ENCODE measurements around the gene UNC5B.
"Not testable (repeated sequence)": the region's sequence is repeated elsewhere in the genome, so short reads cannot be mapped to it uniquely, and the experiment has no call there.

UNC5B gene

GRCh38 chr10:71209731-71210541 is 2.4 kb upstream of the UNC5B start:
- no peak for DNase-seq

- DNase-seq, result no peak
Measured at GRCh38 chr10:71210542-71210871, 1.9 kb upstream of the UNC5B start.

DNA sequence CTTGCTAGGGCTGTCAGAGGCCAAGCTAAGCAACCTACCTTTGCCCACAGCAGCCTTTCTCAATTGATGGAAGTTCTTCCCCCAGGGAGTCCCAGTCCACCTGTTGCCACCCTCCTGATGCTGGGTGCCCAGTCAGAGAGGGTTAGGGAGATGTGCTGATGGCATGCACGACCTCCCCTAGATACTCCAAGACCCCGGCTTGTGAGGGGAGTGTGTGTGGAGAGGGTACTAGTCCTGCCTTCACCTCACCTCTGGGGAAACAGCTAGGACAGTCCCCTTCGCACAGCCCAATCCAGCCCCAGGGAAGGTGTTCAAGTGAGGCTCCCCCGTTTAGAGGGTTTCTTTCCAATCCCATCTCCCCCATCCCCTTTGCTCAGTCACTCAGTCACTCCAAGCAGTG is 1.3 kb upstream of the UNC5B start:
- no peak for DNase-seq

DNA sequence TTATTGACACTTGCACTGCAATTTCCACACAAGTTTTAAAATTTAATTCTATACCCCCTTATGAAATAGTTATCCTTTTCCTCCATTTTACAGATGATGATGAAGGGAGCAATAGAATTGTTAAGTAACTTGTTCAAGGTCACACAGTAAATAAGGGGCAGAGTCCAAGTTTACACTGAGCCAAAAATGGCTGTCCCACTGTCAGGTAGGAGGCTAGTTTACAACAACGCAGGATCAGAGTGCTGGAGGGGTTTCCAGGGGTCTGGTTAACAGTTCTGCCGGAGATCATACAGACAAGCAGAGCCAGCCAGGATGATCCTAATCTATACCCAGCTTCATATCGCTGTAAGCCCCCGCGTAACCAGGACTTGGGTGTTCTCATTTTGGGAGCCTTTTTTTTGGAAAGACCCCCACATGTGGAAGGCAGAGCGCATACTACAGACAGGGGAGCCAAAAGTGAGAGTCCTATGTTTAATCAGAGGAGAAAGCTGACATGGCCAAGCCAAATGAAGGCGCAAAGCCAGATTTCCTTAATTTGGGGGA is 524 bp upstream of the UNC5B start:
- DNase-seq, result no peak

- DNase-seq, result no peak
Measured at GRCh38 chr10:71213127-71213621, 804 bp downstream of the UNC5B start.

- no peak for DNase-seq
Measured at GRCh38 chr10:71213761-71214440, 1.5 kb downstream of the UNC5B start.

DNA sequence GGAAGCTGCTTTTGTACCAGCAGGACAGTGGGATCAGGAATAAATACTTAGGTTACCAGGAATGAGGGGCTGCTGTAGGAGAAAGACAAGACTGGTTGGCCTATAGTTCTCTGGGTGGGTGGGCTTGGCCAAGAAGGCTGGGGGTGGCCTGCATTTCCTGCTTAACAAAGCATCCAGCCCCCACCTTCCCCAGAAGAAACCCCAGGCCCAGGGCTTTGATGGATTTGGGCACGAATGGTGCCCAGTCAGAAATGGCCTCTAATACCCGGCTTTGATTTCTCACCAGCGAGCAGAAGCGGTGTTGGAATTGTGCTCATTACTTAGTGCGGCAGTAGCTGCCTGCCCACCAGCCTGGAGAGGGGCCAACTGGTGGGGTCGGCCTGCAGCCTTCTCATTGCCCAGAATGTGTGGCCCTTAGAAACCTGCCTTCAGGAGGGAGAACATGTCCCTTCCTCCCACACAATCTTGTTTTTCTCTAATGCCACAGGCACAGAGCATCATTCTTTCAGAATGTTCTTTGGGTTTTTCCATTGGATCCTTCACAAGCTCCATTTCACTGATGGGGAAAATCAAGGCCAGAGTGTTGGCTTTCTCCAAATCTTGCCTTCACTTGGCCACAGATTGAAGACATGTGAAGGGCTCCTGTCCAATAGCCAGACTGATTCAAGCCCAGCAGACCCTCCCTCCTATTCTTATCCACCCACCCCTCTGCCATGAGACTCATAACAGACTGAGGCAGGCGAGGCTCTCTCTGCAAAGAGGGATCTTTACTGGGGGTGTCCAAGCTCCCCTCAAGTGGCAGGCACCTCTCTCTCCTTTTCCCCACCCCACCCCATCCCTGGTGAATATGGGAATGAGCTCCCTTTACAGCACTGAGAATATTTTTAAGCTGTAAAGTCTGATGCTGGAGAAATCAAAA is 2.5 kb downstream of the UNC5B start:
- no peak for DNase-seq

GRCh38 chr10:71216363-71216695 is 4.0 kb downstream of the UNC5B start:
- no peak for DNase-seq

- DNase-seq, result peak in 1 of 2 donors; percentile 36
Measured at GRCh38 chr10:71216751-71217265, 4.4 kb downstream of the UNC5B start.

DNA sequence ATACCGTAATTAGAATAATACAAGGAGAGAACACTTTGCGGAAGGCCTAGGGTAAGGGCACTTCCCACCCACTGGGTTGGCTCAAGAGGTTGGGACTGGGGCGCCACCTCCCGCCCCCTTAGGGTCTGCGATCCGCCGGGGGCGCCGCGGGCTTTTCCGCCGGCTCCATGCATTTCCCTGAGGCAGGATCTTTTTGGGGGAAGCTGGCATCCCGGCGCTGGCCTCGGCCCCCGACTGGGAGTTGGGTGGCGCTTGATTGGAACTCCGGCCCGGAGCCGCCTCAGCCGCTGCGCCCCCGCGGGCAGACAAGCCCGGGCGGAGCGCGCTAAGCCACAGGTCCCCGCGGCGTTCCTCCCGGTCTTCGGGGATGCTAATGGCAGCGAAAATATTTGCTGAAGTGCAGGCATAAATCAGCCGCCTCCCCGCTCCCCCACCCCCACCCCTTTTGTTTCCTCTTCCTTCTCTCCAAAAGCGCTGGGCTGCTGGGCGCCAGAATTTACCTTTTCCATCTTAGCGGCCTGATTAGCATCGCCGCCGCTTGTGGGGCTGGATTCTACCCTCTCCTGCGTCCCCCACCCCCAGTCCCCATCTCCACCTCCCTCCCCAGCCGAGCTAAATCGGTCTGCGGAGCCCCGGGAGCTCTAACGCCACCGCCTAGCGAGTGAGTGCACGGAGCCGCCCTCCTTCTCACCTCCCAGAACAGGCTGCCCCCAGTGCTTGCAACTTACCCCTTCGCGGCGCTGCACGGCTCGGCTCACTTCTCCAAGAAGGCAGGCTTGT is 5.1 kb downstream of the UNC5B start:
- no peak for DNase-seq

- DNase-seq, result no peak
Measured at GRCh38 chr10:71218046-71218650, 5.8 kb downstream of the UNC5B start.

- DNase-seq, result no peak
Measured at GRCh38 chr10:71218651-71219050, 6.3 kb downstream of the UNC5B start.

DNA sequence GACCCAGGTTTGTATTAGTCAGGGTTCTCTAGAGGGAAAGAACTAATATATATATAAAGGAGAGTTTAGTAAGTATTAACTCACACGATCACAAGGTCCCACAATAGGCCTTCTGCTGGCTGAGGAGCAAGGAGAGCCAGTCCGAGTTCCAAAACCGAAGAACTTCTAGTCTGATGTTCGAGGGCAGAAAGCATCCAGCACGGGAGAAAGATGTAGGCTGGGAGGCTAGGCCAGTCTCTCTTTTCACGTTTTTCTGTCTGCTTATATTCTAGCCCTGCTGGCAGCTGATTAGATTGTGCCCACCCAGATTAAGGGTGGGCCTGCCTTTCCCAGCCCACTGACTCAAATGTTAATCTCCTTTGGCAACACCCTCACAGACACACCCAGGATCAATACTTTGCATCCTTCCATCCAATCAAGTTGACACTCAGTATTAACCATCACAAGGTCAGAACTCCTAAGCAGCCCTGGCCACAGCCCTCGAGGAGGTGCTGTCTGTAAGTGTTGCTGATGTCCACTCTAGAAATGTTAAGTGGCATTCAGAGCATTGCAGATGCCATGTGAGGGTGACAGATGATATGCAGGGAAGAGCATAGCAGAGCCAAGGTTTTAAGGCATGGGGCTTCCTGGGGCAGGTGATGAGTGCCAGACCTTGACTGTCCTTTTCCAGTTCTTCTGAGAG is 7.0 kb downstream of the UNC5B start:
- not testable (repeated sequence) for DNase-seq

DNA sequence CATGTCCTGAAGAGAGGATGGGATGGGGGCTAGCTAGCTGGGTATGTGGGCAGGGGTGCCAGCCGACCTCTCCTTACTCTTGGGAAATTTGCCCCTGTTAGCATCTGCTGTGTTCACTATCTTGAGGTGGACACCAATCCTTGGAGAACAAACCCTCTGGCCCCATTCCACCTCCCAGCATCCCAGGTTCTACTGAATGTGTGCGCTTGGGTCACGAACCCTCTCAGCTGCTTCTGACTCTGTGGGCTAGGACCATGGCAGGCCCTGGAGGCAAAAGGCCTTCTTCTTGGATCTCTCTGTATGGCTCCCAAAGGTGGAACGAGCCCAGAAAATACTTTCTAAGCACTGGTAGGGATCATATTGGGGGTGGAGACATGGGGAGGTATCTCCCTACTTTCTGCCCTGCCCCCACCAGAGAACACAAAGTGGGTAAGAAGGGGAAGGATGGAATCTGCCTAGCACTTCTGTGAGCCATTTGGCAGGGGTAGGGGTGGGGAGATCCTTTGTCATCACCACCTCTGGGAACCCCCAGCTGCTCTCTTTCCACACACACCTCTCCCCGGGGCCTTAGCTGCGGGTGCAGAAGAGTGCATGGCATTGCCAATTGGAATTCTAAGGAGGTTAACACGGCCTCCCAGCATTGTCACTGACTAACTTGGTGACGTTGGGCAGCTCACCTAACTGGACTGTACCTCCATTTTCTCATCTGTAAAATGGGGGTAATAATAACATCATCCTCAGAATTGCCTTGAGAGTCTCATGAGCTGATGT is 7.7 kb downstream of the UNC5B start:
- no peak for DNase-seq

GRCh38 chr10:71220689-71221540 is 8.5 kb downstream of the UNC5B start:
- no peak for DNase-seq

DNA sequence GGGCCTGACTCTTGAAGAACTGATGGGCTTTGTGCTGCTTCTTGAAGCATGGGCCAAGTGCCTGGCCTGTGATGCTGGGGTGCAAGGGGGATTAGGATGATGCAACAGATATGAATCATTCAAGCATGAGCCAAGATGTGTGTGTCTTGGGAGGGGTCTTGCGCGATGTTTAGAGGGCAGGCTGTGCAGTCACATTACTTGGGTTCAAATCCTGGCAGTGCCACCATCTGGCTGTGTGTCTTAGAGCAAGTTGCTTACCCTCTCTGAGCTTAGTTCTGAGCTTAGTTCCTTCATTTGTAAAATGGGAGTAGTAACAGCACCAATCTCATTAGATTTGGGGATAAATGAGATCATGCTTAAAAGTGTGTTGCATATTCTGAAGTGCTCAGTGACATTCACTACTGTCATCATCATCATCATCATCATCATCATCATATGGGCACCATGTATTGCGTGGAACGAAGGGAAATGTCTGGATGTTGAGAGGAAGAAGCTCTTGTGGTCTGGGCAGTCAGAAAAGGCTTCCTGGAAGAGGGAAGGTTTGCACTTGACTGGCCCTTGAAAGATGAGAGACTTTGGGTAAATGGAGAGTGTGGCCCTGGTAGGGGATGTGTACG is 9.3 kb downstream of the UNC5B start:
- DNase-seq, result no peak

DNA sequence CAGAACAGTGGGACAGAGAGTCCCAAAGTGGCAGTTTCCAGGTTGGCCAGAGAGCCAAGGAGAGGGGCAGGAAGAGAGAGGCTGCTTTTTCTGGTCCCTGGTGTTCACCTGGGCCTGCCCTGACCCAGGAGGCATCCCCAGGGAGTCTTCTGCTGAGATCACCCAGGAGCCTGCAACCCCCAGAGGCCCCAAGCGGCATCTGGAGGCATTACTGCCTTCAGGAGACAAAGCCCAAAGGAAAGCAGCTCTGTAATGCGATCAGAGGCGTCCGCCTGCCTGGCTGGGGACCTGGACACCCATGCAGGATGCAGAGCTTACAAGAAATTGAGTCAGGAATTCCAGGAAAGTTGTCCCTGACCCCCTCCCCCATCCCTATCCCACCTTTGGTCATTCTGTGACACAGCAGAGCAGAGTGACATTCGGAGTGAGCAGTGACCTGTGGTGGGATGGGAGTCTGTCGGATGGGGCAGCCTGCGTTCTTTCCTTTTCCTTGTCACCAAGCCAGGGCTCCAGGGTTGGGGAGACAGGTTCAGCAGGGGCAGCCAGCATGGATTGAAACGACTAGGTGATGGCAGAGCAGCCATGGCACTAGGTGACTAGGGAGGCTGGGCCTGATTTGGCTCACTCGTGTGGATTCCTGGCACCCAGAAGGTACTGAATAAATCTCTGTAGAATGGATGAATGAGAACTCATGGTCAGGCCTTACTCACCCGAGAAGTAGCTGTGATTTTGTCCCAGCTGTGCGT is 10.4 kb downstream of the UNC5B start:
- DNase-seq, result no peak

Data from inflammatory macrophage treated with lipopolysaccharide for 1 hour (primary cell).